NCI-H82 treated with DMSO at 0.1 percent for 48 hours (cell line): ENCODE results near the gene KRTAP12-2.
"Not testable (repeated sequence)": the region's sequence is repeated elsewhere in the genome, so short reads cannot be mapped to it uniquely, and the experiment has no call there.

Experiments
- DNase-seq: peaks from one replicate; lab custom pipeline; 2025; ENCODE audit not compliant: unreplicated experiment; lab: John Stamatoyannopoulos, UW

Gene KRTAP12-2

GRCh38 chr21:44686000-44686781, 19.5 kb upstream of the KRTAP12-2 start:
- no peak for DNase-seq

GRCh38 chr21:44685050-44685449, 18.3 kb upstream of the KRTAP12-2 start:
- DNase-seq, result not testable (repeated sequence)

- DNase-seq, result no peak
Measured at GRCh38 chr21:44684483-44684882, 17.8 kb upstream of the KRTAP12-2 start.

- DNase-seq, result no peak
Measured at GRCh38 chr21:44684077-44684476, 17.4 kb upstream of the KRTAP12-2 start.

- no peak for DNase-seq
Measured at GRCh38 chr21:44682580-44683151, 15.9 kb upstream of the KRTAP12-2 start.

- no peak for DNase-seq
Measured at GRCh38 chr21:44681861-44682579, 15.3 kb upstream of the KRTAP12-2 start, which contains the start of gene KRTAP12-1. KRTAP12-1 (minus strand) TSS chr21:44682163; CDS start chr21:44682123, 40 bp downstream.

GRCh38 chr21:44681152-44681551, 14.4 kb upstream of the KRTAP12-2 start:
- DNase-seq, result no peak

- DNase-seq, result no peak
Measured at GRCh38 chr21:44677881-44678280, 11.2 kb upstream of the KRTAP12-2 start.

- no peak for DNase-seq
Measured at GRCh38 chr21:44671911-44672310, 5.2 kb upstream of the KRTAP12-2 start.

GRCh38 chr21:44670642-44671432, 4.1 kb upstream of the KRTAP12-2 start:
- DNase-seq, result no peak

GRCh38 chr21:44667612-44668011, 885 bp upstream of the KRTAP12-2 start:
- no peak for DNase-seq

GRCh38 chr21:44664691-44665090, 2.0 kb downstream of the KRTAP12-2 start:
- DNase-seq, result no peak

GRCh38 chr21:44661567-44661966, 5.2 kb downstream of the KRTAP12-2 start:
- not testable (repeated sequence) for DNase-seq

- DNase-seq, result no peak
Measured at GRCh38 chr21:44658913-44659595, 7.7 kb downstream of the KRTAP12-2 start.

GRCh38 chr21:44658541-44658910, 8.2 kb downstream of the KRTAP12-2 start:
- DNase-seq, result no peak

GRCh38 chr21:44657635-44658540, 8.8 kb downstream of the KRTAP12-2 start, which contains the start of gene KRTAP12-3:
KRTAP12-3 (plus strand) TSS chr21:44657932; CDS start chr21:44657980, 48 bp downstream.
- no peak for DNase-seq

GRCh38 chr21:44656868-44657267, 9.9 kb downstream of the KRTAP12-2 start:
- DNase-seq, result no peak

GRCh38 chr21:44654576-44655175, 12.1 kb downstream of the KRTAP12-2 start, which contains the start of gene KRTAP12-4:
KRTAP12-4 (minus strand) TSS chr21:44654659; CDS start chr21:44654614, 45 bp downstream.
- no peak for DNase-seq
